ENCODE results near the gene IDUA.
"Not testable (repeated sequence)": the region's sequence is repeated elsewhere in the genome, so short reads cannot be mapped to it uniquely, and the experiment has no call there.

The IDUA gene

GRCh38 chr4:1042352-1043055 lies 55.7 kb downstream of the IDUA start:
- no peaks in the 10 kb centered on the region for H3K9me3 ChIP-seq
- in situ Hi-C loops (cut with MboI; ENCODE audit: low sequenced_read_pairs), result no loop called here
- no peak for DNase-seq (ENCODE audit: low spot score in 2 of 2)
- H3K27me3 ChIP-seq (ENCODE audit: low read depth), result no peaks in the 10 kb centered on the region
- H3K4me3 ChIP-seq, result no peak overlapping the region
- no peaks in the 10 kb centered on the region for H3K36me3 ChIP-seq (replicated peaks)
- peaks cover 11% of the 10 kb centered on the region for H3K4me1 ChIP-seq

GRCh38 chr4:1043162-1043561 lies 56.3 kb downstream of the IDUA start:
- no peaks in the 10 kb centered on the region for H3K9me3 ChIP-seq
- no peak overlapping the region for H3K4me3 ChIP-seq
- in situ Hi-C loops (cut with MboI; ENCODE audit: low sequenced_read_pairs), result no loop called here
- no peaks in the 10 kb centered on the region for H3K36me3 ChIP-seq (replicated peaks)
- DNase-seq (ENCODE audit: low spot score in 2 of 2), result no peak
- no peaks in the 10 kb centered on the region for H3K27me3 ChIP-seq (ENCODE audit: low read depth)
- H3K4me1 ChIP-seq, result peaks cover 11% of the 10 kb centered on the region

- DNase-seq (ENCODE audit: low spot score in 2 of 2), result peak in 1 of 2 experiments; percentile 40
- Histone ChIP-seq H3K36me3 (replicated peaks) (no peaks in the 10 kb centered on the region), H3K27me3 (ENCODE audit: low read depth) (no peaks in the 10 kb centered on the region), H3K4me1 (peaks cover 11% of the 10 kb centered on the region), H3K9me3 (no peaks in the 10 kb centered on the region), H3K4me3 (no peak overlapping the region)
- in situ Hi-C loops (cut with MboI; ENCODE audit: low sequenced_read_pairs), result no loop called here
Observed at GRCh38 chr4:1043651-1044468, 57.0 kb downstream of the IDUA start.

GRCh38 chr4:1044469-1045192 lies 57.8 kb downstream of the IDUA start:
- in situ Hi-C loops (cut with MboI; ENCODE audit: low sequenced_read_pairs), result no loop called here
- peak in 1 of 2 experiments; percentile 5 for DNase-seq (ENCODE audit: low spot score in 2 of 2)
- no peaks in the 10 kb centered on the region for H3K36me3 ChIP-seq (replicated peaks)
- no peaks in the 10 kb centered on the region for H3K27me3 ChIP-seq (ENCODE audit: low read depth)
- no peaks in the 10 kb centered on the region for H3K9me3 ChIP-seq
- no peak overlapping the region for H3K4me3 ChIP-seq
- peaks cover 11% of the 10 kb centered on the region for H3K4me1 ChIP-seq

- no peak for DNase-seq (ENCODE audit: low spot score in 2 of 2)
- in situ Hi-C loops (cut with MboI; ENCODE audit: low sequenced_read_pairs), result no loop called here
- no peak overlapping the region for H3K4me3 ChIP-seq
- H3K36me3 ChIP-seq (replicated peaks), result no peaks in the 10 kb centered on the region
- no peaks in the 10 kb centered on the region for H3K27me3 ChIP-seq (ENCODE audit: low read depth)
- peaks cover 11% of the 10 kb centered on the region for H3K4me1 ChIP-seq
- H3K9me3 ChIP-seq, result no peaks in the 10 kb centered on the region
Observed at GRCh38 chr4:1045193-1045594, 58.4 kb downstream of the IDUA start.

GRCh38 chr4:1045595-1046201 lies 58.9 kb downstream of the IDUA start:
- no peak for DNase-seq (ENCODE audit: low spot score in 2 of 2)
- Histone ChIP-seq H3K27me3 (ENCODE audit: low read depth) (no peaks in the 10 kb centered on the region), H3K4me1 (peaks cover 11% of the 10 kb centered on the region), H3K9me3 (no peaks in the 10 kb centered on the region), H3K36me3 (replicated peaks) (no peaks in the 10 kb centered on the region), H3K4me3 (no peak overlapping the region)
- in situ Hi-C loops (cut with MboI; ENCODE audit: low sequenced_read_pairs), result no loop called here

- H3K27me3 ChIP-seq (ENCODE audit: low read depth); in situ Hi-C loops (cut with MboI; ENCODE audit: low sequenced_read_pairs); H3K4me3 ChIP-seq; H3K36me3 ChIP-seq (replicated peaks); H3K9me3 ChIP-seq; H3K4me1 ChIP-seq: not testable (repeated sequence)
- DNase-seq (ENCODE audit: low spot score in 2 of 2), result peak in 1 of 2 experiments; percentile 5
Observed at GRCh38 chr4:1046581-1047011, 59.8 kb downstream of the IDUA start.

- no peak overlapping the region for H3K4me3 ChIP-seq
- no peaks in the 10 kb centered on the region for H3K4me1 ChIP-seq
- H3K9me3 ChIP-seq, result no peaks in the 10 kb centered on the region
- DNase-seq (ENCODE audit: low spot score in 2 of 2), result peak in 1 of 2 experiments; percentile 6
- H3K27me3 ChIP-seq (ENCODE audit: low read depth), result peaks cover 6% of the 10 kb centered on the region; the same call in 1 of the 2 replicates
- H3K36me3 ChIP-seq (replicated peaks), result no peaks in the 10 kb centered on the region
- in situ Hi-C loops (cut with MboI; ENCODE audit: low sequenced_read_pairs), result no loop called here
Observed at GRCh38 chr4:1047106-1047975, 60.5 kb downstream of the IDUA start.

GRCh38 chr4:1047976-1048772 lies 61.3 kb downstream of the IDUA start:
- H3K36me3 ChIP-seq (replicated peaks), result no peaks in the 10 kb centered on the region
- H3K27me3 ChIP-seq (ENCODE audit: low read depth), result peaks cover 15% of the 10 kb centered on the region
- in situ Hi-C loops (cut with MboI; ENCODE audit: low sequenced_read_pairs), result no loop called here
- H3K9me3 ChIP-seq, result no peaks in the 10 kb centered on the region
- H3K4me1 ChIP-seq, result no peaks in the 10 kb centered on the region
- no peak for DNase-seq (ENCODE audit: low spot score in 2 of 2)
- no peak overlapping the region for H3K4me3 ChIP-seq

GRCh38 chr4:1048773-1049590 lies 62.1 kb downstream of the IDUA start:
- in situ Hi-C loops (cut with MboI; ENCODE audit: low sequenced_read_pairs), result no loop called here
- Histone ChIP-seq H3K36me3 (replicated peaks) (no peaks in the 10 kb centered on the region), H3K4me3 (no peak overlapping the region), H3K9me3 (no peaks in the 10 kb centered on the region), H3K4me1 (no peaks in the 10 kb centered on the region), H3K27me3 (ENCODE audit: low read depth) (peaks cover 15% of the 10 kb centered on the region)
- DNase-seq (ENCODE audit: low spot score in 2 of 2), result no peak

GRCh38 chr4:1049591-1049905 lies 62.7 kb downstream of the IDUA start:
- H3K4me3 ChIP-seq, result no peak overlapping the region
- peaks cover 15% of the 10 kb centered on the region for H3K27me3 ChIP-seq (ENCODE audit: low read depth)
- no peaks in the 10 kb centered on the region for H3K36me3 ChIP-seq (replicated peaks)
- in situ Hi-C loops (cut with MboI; ENCODE audit: low sequenced_read_pairs), result no loop called here
- no peaks in the 10 kb centered on the region for H3K9me3 ChIP-seq
- H3K4me1 ChIP-seq, result no peaks in the 10 kb centered on the region
- no peak for DNase-seq (ENCODE audit: low spot score in 2 of 2)

All from HAP-1 (cell line).